ENCODE results near the gene UHRF2. TPM values are rescaled to one million over a fixed set of nuclear protein-coding genes. Genes with fewer than 3 reads are reported as not detected.
"Not testable (repeated sequence)": the region's sequence is repeated elsewhere in the genome, so short reads cannot be mapped to it uniquely, and the experiment has no call there.

Gene UHRF2
- polyA plus RNA-seq (ENCODE audit: low read depth in 6 of 6), result 10 to 100 TPM in 5 of 6 donors, 1 to 10 TPM in 1; 7.2 to 52.4 (median 23.6) TPM

GRCh38 chr9:6412487-6413364 is at the start of gene UHRF2:
TSS of gene UHRF2 (plus strand) at chr9:6413199. CDS start at chr9:6413491, 292 bp downstream.
- ATAC-seq (ENCODE audit: low read depth in 2 of 2) (peak; percentile 82 to 84), DNase-seq (peak; percentile 98)
- Mint-ChIP-seq H3K27ac (peak within 1 kb of the TSS; percentile 92 to 98 (median 96)), H3K27me3 (no peaks in the 10 kb centered on the region), H3K4me3 (peak within 1 kb of the TSS; percentile 84 to 100 (median 94)), H3K4me1 (peaks cover 37 to 63% (median 61%) of the 10 kb centered on the region in 3 donors), H3K9me3 (peaks cover 0 to 3% (median 0%) of the 10 kb centered on the region in 7 donors), H3K36me3 (no peaks in the 10 kb centered on the region)

DNA sequence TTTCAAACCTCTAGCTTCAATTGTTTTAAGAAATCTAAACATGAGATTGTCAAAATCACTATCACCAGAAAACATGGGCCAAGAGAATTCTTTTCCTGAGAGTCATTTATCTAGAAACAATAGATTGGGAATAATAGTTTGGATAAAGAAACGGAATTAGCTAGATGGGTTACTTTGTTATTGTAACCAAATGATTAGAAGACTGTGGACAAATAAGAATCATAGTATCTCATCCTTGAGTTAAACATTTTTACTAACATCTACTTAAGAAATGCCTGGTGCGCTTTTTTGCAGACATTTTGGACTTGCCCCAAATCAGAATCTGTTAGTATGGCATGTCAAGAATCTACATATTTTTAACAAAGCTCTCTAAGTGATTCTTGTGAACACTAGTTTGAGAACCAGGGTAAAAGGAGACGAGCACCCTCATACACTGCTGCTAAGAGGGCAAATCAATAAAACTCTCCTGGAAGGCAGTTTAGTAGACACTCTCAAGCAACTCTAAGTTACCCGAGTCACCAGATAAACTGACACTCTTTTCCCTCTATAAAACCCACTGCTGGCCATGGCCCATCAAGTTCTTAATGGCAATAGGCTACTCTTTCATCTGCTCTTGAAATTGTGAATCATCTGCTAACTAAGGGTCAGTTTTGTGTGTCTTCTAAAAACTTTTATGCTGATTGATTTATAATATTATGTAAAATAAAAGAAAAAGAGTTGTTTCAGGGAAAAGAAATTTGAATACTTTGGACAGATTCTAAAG is 45.7 kb upstream of the UHRF2 start:
- Mint-ChIP-seq H3K27ac (peak overlapping the region in 1 of 6 donors; percentile 36), H3K9me3 (peaks cover 0 to 16% (median 10%) of the 10 kb centered on the region in 7 donors), H3K4me1 (peaks cover 1 to 4% (median 3%) of the 10 kb centered on the region in 3 donors), H3K27me3 (peaks cover 0 to under 1% (median 0%) of the 10 kb centered on the region in 3 donors), H3K36me3 (peaks cover 0 to 12% of the 10 kb centered on the region in 2 donors), H3K4me3 (no peak overlapping the region)
- no peak for ATAC-seq (ENCODE audit: low read depth in 2 of 2)
- DNase-seq, result no peak

DNA sequence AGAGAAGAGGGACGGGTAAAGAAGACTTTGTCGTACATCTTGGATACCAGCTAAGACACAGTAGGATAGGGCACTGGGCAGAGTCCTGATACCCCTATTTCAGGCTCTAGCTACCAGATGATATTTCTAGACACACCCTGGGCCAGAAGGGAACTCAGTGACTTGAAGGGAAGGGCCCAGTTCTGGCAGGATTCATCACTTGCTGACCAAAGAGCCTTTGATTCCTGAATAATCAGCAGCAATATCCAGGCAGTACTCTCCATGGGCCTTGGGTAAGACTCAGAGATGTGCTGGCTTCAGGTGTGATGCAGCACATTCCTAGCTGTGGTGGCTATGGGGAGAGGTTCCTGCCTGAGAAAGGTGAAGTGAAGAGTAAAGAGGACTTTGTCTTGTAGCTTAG is 44.2 kb upstream of the UHRF2 start:
- DNase-seq (no peak), ATAC-seq (ENCODE audit: low read depth in 2 of 2) (no peak)
- Mint-ChIP-seq H3K27me3 (no peaks in the 10 kb centered on the region), H3K4me3 (no peak overlapping the region), H3K9me3 (peaks cover 0 to 21% (median 11%) of the 10 kb centered on the region in 7 donors), H3K27ac (no peak overlapping the region), H3K36me3 (peaks cover 0 to 12% of the 10 kb centered on the region in 2 donors), H3K4me1 (peaks cover 1 to 4% (median 3%) of the 10 kb centered on the region in 3 donors)

- H3K27ac Mint-ChIP-seq; DNase-seq; H3K36me3 Mint-ChIP-seq; ATAC-seq (ENCODE audit: low read depth in 2 of 2); H3K27me3 Mint-ChIP-seq; H3K4me3 Mint-ChIP-seq: not testable (repeated sequence)
- Mint-ChIP-seq H3K4me1 (peaks cover 17 to 32% (median 31%) of the 10 kb centered on the region in 3 donors), H3K9me3 (peaks cover 4 to 14% (median 5%) of the 10 kb centered on the region in 7 donors)
Observed at GRCh38 chr9:6381477-6382012, 31.5 kb upstream of the UHRF2 start.

- DNase-seq (no peak), ATAC-seq (ENCODE audit: low read depth in 2 of 2) (no peak)
- Mint-ChIP-seq H3K4me3 (no peak overlapping the region), H3K9me3 (peaks cover 0 to 8% (median 7%) of the 10 kb centered on the region in 7 donors), H3K4me1 (peaks cover 20 to 36% (median 33%) of the 10 kb centered on the region in 3 donors), H3K36me3 (peaks cover under 1 to 8% of the 10 kb centered on the region in 2 donors), H3K27ac (no peak overlapping the region), H3K27me3 (peaks cover 0 to 1% (median 0%) of the 10 kb centered on the region in 3 donors)
Observed at GRCh38 chr9:6382681-6383080, 30.3 kb upstream of the UHRF2 start.

DNA sequence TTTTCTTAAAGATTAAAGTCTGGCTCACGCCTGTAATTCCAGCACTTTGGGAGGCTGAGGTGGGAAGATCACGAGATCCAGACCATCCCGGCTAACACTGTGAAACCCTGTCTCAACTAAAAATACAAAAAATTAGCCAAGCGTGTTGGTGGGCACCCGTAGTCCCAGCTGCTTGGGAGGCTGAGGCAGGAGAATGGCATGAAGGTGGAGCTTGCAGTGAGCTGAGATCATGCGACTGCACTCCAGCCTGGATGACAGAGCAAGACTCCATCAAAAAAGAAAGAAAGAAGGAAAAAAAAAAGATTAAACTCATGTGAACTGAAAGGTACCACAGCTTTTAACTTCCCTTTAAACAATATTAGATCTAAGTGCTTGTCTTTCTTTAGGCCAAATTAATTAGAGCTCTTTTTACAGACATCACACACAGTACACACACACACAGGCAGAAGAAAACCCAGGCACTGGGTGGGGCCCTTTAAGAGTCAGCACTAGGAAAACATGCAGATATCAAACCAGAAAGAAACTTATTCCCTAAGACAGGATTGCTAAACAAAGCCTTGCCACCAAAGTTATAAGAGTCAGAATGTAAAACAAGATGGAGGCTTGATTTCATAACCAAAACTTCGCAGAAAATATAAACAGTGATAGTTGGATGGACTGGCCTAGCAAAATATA is 29.3 kb upstream of the UHRF2 start:
- H3K36me3 Mint-ChIP-seq, result peaks cover 0 to 7% of the 10 kb centered on the region in 2 donors
- ATAC-seq (ENCODE audit: low read depth in 2 of 2) (no peak), DNase-seq (no peak)
- peak overlapping the region in 1 of 8 donors; percentile 81 for H3K4me3 Mint-ChIP-seq
- H3K27me3 Mint-ChIP-seq, result no peaks in the 10 kb centered on the region
- H3K27ac Mint-ChIP-seq, result peak overlapping the region in 3 of 6 donors; percentile 19 to 77 (median 58)
- peaks cover 0 to 13% (median 0%) of the 10 kb centered on the region in 7 donors for H3K9me3 Mint-ChIP-seq
- peaks cover 20 to 36% (median 33%) of the 10 kb centered on the region in 3 donors for H3K4me1 Mint-ChIP-seq

GRCh38 chr9:6384732-6385131 is 28.3 kb upstream of the UHRF2 start:
- Mint-ChIP-seq H3K27ac (peak overlapping the region in 1 of 6 donors; percentile 25), H3K27me3 (no peaks in the 10 kb centered on the region)

GRCh38 chr9:6399071-6399470 is 13.9 kb upstream of the UHRF2 start:
- H3K4me1 Mint-ChIP-seq, result peaks cover 0 to 10% (median 6%) of the 10 kb centered on the region in 3 donors
- no peak overlapping the region for H3K27ac Mint-ChIP-seq
- H3K36me3 Mint-ChIP-seq, result no peaks in the 10 kb centered on the region
- no peaks in the 10 kb centered on the region for H3K27me3 Mint-ChIP-seq
- no peak for ATAC-seq (ENCODE audit: low read depth in 2 of 2)
- no peak for DNase-seq
- no peak overlapping the region for H3K4me3 Mint-ChIP-seq
- H3K9me3 Mint-ChIP-seq, result peaks cover 0 to 2% (median 0%) of the 10 kb centered on the region in 7 donors

More at GRCh38 chr9:6384732-6385131, 28.3 kb upstream of the UHRF2 start:
- ATAC-seq (ENCODE audit: low read depth in 2 of 2) (no peak), DNase-seq (no peak)
- peaks cover 0 to 7% of the 10 kb centered on the region in 2 donors for H3K36me3 Mint-ChIP-seq
- H3K9me3 Mint-ChIP-seq, result peaks cover 0 to 14% (median 0%) of the 10 kb centered on the region in 7 donors
- H3K4me3 Mint-ChIP-seq, result peak overlapping the region in 2 of 8 donors; percentile 76 to 81
- peaks cover 20 to 36% (median 33%) of the 10 kb centered on the region in 3 donors for H3K4me1 Mint-ChIP-seq

GRCh38 chr9:6405371-6405770 is 7.6 kb upstream of the UHRF2 start:
- Mint-ChIP-seq H3K36me3 (no peaks in the 10 kb centered on the region), H3K4me1 (peaks cover 14 to 19% (median 18%) of the 10 kb centered on the region in 3 donors), H3K27ac (peak overlapping the region in 1 of 6 donors; percentile 79), H3K9me3 (no peaks in the 10 kb centered on the region), H3K27me3 (no peaks in the 10 kb centered on the region), H3K4me3 (no peak overlapping the region)
- DNase-seq (no peak), ATAC-seq (ENCODE audit: low read depth in 2 of 2) (no peak)

DNA sequence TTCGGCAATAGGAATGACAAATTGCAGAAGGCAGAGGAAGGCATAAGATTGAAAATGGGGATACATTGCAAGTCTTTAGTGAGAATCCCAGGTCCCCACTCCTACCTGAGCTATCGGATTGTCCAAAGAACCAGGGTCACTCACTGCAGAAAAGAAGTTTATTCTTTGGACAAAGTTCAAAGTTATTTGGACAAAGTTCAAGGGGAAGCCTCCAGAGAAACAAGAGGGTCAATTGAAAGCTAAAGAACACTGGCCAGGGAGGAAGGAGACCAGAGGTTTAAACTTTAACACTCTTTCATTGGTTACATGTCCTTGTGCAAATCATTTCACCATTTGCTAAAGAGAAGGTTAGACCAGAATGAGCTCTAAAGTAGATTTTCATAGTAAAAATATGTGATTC is 5.2 kb upstream of the UHRF2 start:
- ATAC-seq (ENCODE audit: low read depth in 2 of 2) (no peak), DNase-seq (no peak)
- no peak overlapping the region for H3K4me3 Mint-ChIP-seq
- peaks cover 0 to 3% (median 0%) of the 10 kb centered on the region in 7 donors for H3K9me3 Mint-ChIP-seq
- no peak overlapping the region for H3K27ac Mint-ChIP-seq
- H3K27me3 Mint-ChIP-seq, result no peaks in the 10 kb centered on the region
- H3K36me3 Mint-ChIP-seq, result no peaks in the 10 kb centered on the region
- H3K4me1 Mint-ChIP-seq, result peaks cover 19 to 35% (median 31%) of the 10 kb centered on the region in 3 donors

DNA sequence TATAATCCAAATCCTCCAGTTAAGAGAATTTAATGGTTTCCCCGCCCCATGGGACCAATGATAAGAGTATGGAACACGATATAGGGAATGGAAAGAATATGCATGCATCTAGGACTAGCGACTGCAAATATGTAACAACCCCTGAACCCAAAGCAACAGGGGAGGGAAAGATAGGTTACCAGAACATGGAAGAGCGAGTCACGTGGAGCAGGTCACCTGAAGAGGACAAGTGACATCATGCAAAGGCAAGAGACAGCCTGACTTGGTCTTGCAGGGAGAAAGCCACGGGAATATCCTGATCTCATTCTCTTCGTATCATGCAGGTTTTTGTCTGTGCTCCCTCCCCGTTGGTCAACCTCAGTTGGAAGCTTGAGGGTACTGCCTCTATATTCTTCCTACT is 4.7 kb upstream of the UHRF2 start:
- peak overlapping the region in 1 of 6 donors; percentile 70 for H3K27ac Mint-ChIP-seq
- peaks cover 0 to 3% (median 0%) of the 10 kb centered on the region in 7 donors for H3K9me3 Mint-ChIP-seq
- peak overlapping the region in 1 of 8 donors; percentile 16 for H3K4me3 Mint-ChIP-seq
- ATAC-seq (ENCODE audit: low read depth in 2 of 2) (no peak), DNase-seq (no peak)
- H3K4me1 Mint-ChIP-seq, result peaks cover 19 to 35% (median 31%) of the 10 kb centered on the region in 3 donors
- no peaks in the 10 kb centered on the region for H3K27me3 Mint-ChIP-seq
- no peaks in the 10 kb centered on the region for H3K36me3 Mint-ChIP-seq

- H3K4me3 Mint-ChIP-seq, result peak overlapping the region in 4 of 8 donors; percentile 15 to 59 (median 30)
- H3K27ac Mint-ChIP-seq, result peak overlapping the region in 4 of 6 donors; percentile 5 to 86 (median 50)
- H3K36me3 Mint-ChIP-seq, result no peaks in the 10 kb centered on the region
- ATAC-seq (ENCODE audit: low read depth in 2 of 2) (no peak), DNase-seq (no peak)
- H3K27me3 Mint-ChIP-seq, result no peaks in the 10 kb centered on the region
- H3K4me1 Mint-ChIP-seq, result peaks cover 24 to 41% (median 38%) of the 10 kb centered on the region in 3 donors
- peaks cover 0 to 3% (median 0%) of the 10 kb centered on the region in 7 donors for H3K9me3 Mint-ChIP-seq
Observed at GRCh38 chr9:6409811-6410210, 3.2 kb upstream of the UHRF2 start.
